Activated CD4-positive, CD25-positive, alpha-beta regulatory T cell treated with anti-CD3 and anti-CD28 coated beads, Interleukin-2, amount 50 U/mL, for 72 hours (primary cell): ENCODE measurements around the gene MSL1.

Experiments
- DNase-seq: peaks from one replicate; pipeline ENCODE4 v3.0.0; 2021

MSL1 gene

GRCh38 chr17:40177275-40177874 is 55.6 kb downstream of the MSL1 start, which contains the start of gene RAPGEFL1:
TSS of gene RAPGEFL1 (plus strand) at chr17:40177470. CDS start at chr17:40177862, 392 bp downstream.
- peak; percentile 69 for DNase-seq

GRCh38 chr17:40178021-40178601 is 56.3 kb downstream of the MSL1 start:
- no peak for DNase-seq

GRCh38 chr17:40178660-40179059 is 56.9 kb downstream of the MSL1 start:
- DNase-seq: no peak

GRCh38 chr17:40179923-40180659 is 58.3 kb downstream of the MSL1 start:
- DNase-seq: no peak

GRCh38 chr17:40180694-40181093 is 58.9 kb downstream of the MSL1 start:
- no peak for DNase-seq

GRCh38 chr17:40181205-40181604 is 59.4 kb downstream of the MSL1 start:
- DNase-seq: no peak

- no peak for DNase-seq
Observed at GRCh38 chr17:40182606-40183005, 60.8 kb downstream of the MSL1 start.
